Esophagus (tissue), 2 donors: ENCODE results near the gene FASN. TPM values are rescaled to one million over a fixed set of nuclear protein-coding genes. Genes with fewer than 3 reads are reported as not detected.

Experiments
- H3K27ac ChIP-seq, 2 donors: one replicate each; pipeline ENCODE4 v1.5.1; 2013; ENCODE audit warnings: low read depth in 2 of 2, mild to moderate bottlenecking in 2 of 2, inconsistent platforms in 1 of 2, low read length in 1 of 2, moderate library complexity in 1 of 2
- H3K27me3 ChIP-seq, 2 donors: one replicate each; pipeline ENCODE4 v1.6.1; 2013; ENCODE audit warnings: low read length in 2 of 2, control low read depth in 1 of 2, mild to moderate bottlenecking in 1 of 2; ENCODE audit not compliant: insufficient read depth in 2 of 2, control insufficient read depth in 1 of 2
- H3K36me3 ChIP-seq, 2 donors: one replicate each; pipeline ENCODE4 v1.6.1; 2013; ENCODE audit warnings: low read length in 1 of 2; ENCODE audit not compliant: control insufficient read depth in 2 of 2, insufficient read depth in 2 of 2
- H3K4me1 ChIP-seq, 2 donors: one replicate each; pipeline ENCODE4 v1.6.1; 2013; ENCODE audit warnings: low read length in 1 of 2; ENCODE audit not compliant: control insufficient read depth in 2 of 2, insufficient read depth in 2 of 2
- H3K4me3 ChIP-seq, 2 donors: one replicate each; pipeline ENCODE4 v1.5.1; 2013; ENCODE audit warnings: low read length in 2 of 2, mild to moderate bottlenecking in 2 of 2, low read depth in 1 of 2, moderate library complexity in 1 of 2
- H3K9me3 ChIP-seq, 2 donors: one replicate each; pipeline ENCODE4 v1.6.1; 2013; ENCODE audit warnings: mild to moderate bottlenecking in 2 of 2, low read depth in 1 of 2, low read length in 1 of 2, moderate library complexity in 1 of 2; ENCODE audit not compliant: control insufficient read depth in 2 of 2, insufficient read depth in 1 of 2
- WGBS, 2 donors: extraction: QIAGEN DNeasy Blood & Tissue Kit; methylation state at CpG; one replicate each; pipeline ENCODE4 v1.1.7; 2013; 5-methylcytosine and 5-hydroxymethylcytosine counted together
- polyA plus RNA-seq, 2 donors: library from polyadenylated mRNA; stranded (reverse); fragments of 200-250 nt; gene quantifications; one replicate each; pipeline ENCODE4 v1.2.3, GENCODE V29; 2013
- donor health status: healthy with polysubstance abuse.
- donor health status: Bipolar disorder and iron deficiency.

Gene FASN
- polyA plus RNA-seq, 2 donors: 92.2 to 95.9 TPM

DNA sequence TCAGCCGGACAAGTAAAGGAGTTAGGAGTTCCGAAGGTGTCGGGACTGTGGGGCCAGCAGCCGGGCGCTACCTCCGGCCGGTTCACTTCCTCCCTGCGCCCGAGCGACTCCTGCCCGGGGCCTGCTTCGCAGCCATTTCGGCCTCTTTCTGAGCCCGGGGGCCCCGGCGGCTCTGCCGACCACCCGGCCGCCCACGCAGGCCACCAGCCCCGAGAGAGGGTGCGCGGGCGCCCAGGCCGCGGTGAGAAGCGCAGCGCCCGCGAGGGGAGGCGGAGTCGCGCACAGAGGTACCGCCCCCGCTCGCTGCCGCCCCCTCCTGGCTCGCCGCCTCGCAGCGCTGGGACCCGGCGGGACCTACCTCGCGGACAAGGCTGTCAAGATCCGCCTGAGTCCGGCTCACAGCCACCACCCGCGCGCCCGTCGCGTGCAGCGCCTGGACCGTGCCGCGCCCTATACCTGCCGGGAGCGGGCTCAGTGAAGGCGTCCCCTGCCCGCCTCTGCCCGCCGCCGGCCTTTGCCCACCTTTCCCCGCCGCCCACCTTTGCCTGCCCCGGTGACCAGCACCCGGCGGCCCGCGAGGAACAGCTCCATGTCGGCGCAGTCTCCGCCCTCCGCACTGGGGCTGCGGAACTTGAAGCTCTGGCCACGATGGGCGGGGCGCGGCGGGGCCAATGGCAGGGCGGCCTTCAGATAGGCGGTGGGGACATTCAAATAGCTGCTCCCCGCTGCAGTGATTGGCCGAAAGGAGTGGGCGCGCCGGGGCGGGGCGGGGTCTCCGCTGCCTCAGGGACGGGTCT lies 60.7 kb downstream of the FASN start, which contains the start of gene DCXR:
TSS of gene DCXR (minus strand) at position 606 of the 797 bp plus-strand sequence. CDS start at position 591, 15 bp downstream.
- no peaks in the 10 kb centered on the region for H3K27me3 ChIP-seq
- H3K4me1 ChIP-seq: peaks cover 10 to 13% of the 10 kb centered on the region in 2 donors
- WGBS, 2 donors: 0 to 1% methylated on average over 71 to 92 of the region's 92 CpGs

DNA sequence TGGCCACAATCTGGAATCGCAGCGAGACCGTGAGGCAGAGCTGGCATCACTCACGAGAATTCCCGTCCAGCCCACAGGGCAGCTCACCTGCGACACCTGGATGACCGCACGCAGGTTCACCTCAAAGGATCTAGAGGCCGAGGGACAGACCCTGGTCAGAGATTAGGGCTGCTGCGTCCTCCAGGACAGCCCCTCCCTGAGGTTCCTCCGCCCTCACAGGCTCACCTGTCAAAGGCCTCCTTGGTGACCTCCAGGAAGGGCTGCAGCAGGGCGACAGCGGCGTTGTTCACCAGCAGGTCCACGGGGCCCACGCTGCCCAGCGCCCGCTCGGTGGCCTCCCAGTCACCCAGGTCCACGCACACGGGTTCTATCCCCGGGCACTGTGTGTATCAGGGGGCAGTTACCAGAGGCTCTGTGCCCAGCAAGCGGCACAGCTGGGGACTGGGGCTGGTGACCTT lies 61.4 kb downstream of the FASN start:
- H3K4me1 ChIP-seq: peaks cover 13 to 18% of the 10 kb centered on the region in 2 donors
- no peaks in the 10 kb centered on the region for H3K9me3 ChIP-seq
- H3K4me3 ChIP-seq: peak overlapping the region; percentile 48 to 61
- no peaks in the 10 kb centered on the region for H3K27me3 ChIP-seq
- 18 to 29% methylated on average over 21 to 23 of the region's 23 CpGs for WGBS, 2 donors
- H3K36me3 ChIP-seq: peaks cover 3% of the 10 kb centered on the region in 2 donors
- H3K27ac ChIP-seq: peak overlapping the region; percentile 91 to 93

More for the DNA sequence above, 60.7 kb downstream of the FASN start, which contains the start of gene DCXR:
- H3K36me3 ChIP-seq: peaks cover 3% of the 10 kb centered on the region in 2 donors
- H3K27ac ChIP-seq: peak within 1 kb of the TSS; percentile 91 to 93
- peak within 1 kb of the TSS; percentile 48 to 61 for H3K4me3 ChIP-seq
- no peaks in the 10 kb centered on the region for H3K9me3 ChIP-seq

DNA sequence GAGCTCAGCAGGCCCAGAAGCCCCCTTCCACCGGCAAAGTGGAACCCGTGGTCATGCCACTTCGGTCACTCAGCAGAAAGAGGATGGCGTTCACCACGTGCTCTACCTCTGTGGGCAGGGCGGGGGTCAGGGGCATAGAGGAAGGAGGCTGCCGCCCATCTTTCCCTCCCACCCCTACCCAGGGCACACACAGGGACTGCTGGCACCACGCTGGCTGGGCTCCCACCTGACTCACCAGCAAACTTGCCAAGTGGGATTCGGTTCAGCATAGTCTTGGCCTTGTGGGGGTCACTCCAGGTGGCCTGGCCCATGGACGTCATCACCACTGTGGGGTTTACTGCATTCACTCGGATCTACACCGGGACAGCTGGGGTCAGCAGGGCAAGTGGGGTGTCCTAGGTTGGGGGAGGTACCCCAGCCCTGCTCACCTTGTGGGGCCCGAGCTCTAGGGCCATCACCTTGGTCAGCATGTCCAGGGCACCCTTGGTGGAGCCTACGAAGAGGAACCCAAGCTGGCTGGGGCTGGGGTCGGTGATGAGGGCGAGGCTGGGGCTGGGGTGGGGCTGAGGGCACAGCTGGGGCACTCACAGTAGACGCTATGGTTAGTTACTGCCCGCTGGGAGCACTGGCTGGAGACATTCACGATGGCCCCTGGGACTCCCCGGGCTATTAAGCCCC lies 61.9 kb downstream of the FASN start:
- H3K27me3 ChIP-seq: no peaks in the 10 kb centered on the region
- H3K4me3 ChIP-seq: peak overlapping the region; percentile 48 to 61
- 80 to 81% methylated on average over 20 of the region's 20 CpGs for WGBS, 2 donors
- peaks cover 3% of the 10 kb centered on the region in 2 donors for H3K36me3 ChIP-seq
- H3K4me1 ChIP-seq: peaks cover 13 to 18% of the 10 kb centered on the region in 2 donors
- H3K27ac ChIP-seq: no peak overlapping the region
- H3K9me3 ChIP-seq: no peaks in the 10 kb centered on the region

- Histone ChIP-seq H3K36me3 (peaks cover 3% of the 10 kb centered on the region in 2 donors), H3K27ac (no peak overlapping the region), H3K4me1 (peaks cover 13 to 18% of the 10 kb centered on the region in 2 donors), H3K4me3 (no peak overlapping the region), H3K9me3 (no peaks in the 10 kb centered on the region), H3K27me3 (no peaks in the 10 kb centered on the region)
- WGBS, 2 donors: 93% methylated on average over 8 of the region's 8 CpGs
These were observed 62.5 kb downstream of the FASN start for GRCh38 chr17:82035488-82035887.

DNA sequence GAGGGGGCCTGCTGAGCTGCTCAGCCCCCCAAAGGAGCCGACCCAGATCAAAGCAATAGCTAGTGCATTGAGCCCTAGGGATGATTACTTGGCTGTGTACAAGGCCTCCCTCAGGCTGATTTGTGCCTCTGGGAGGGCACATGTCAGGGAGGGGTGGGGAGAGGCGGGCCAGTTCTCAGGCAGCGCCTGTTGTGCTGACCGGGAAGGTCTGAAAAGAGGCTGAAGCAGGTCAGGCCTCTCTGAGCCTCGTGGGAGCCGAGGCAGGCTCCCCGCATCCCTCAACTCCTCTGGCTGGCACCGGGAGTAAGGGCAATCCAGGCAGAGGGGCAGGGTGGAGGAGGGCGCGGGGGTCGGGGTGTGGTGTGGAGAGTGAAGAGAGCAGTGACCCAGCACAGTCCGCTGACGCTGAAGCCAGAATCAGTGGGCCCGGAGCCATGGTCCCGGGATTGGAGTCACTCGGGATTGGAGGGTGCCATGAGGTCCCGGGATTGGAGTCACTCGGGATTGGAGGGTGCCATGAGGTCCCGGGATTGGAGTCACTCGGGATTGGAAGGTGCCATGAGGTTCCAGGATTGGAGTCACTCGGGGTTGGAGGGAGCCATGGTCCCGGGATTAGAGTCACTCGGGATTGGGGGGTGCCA lies 63.5 kb downstream of the FASN start:
- Histone ChIP-seq H3K27me3 (no peaks in the 10 kb centered on the region), H3K9me3 (no peaks in the 10 kb centered on the region), H3K4me1 (peaks cover 17 to 26% of the 10 kb centered on the region in 2 donors), H3K4me3 (no peak overlapping the region), H3K36me3 (peaks cover 3 to 5% of the 10 kb centered on the region in 2 donors), H3K27ac (no peak overlapping the region)
- WGBS, 2 donors: 81 to 84% methylated on average over 23 of the region's 23 CpGs

- H3K4me1 ChIP-seq: peaks cover 17 to 26% of the 10 kb centered on the region in 2 donors
- H3K9me3 ChIP-seq: no peaks in the 10 kb centered on the region
- H3K4me3 ChIP-seq: no peak overlapping the region
- H3K36me3 ChIP-seq: peaks cover 3 to 12% of the 10 kb centered on the region in 2 donors
- no peak overlapping the region for H3K27ac ChIP-seq
- H3K27me3 ChIP-seq: no peaks in the 10 kb centered on the region
- WGBS, 2 donors: 73 to 76% methylated on average over 37 to 38 of the region's 38 CpGs
These were observed 64.5 kb downstream of the FASN start for GRCh38 chr17:82033359-82034085.

DNA sequence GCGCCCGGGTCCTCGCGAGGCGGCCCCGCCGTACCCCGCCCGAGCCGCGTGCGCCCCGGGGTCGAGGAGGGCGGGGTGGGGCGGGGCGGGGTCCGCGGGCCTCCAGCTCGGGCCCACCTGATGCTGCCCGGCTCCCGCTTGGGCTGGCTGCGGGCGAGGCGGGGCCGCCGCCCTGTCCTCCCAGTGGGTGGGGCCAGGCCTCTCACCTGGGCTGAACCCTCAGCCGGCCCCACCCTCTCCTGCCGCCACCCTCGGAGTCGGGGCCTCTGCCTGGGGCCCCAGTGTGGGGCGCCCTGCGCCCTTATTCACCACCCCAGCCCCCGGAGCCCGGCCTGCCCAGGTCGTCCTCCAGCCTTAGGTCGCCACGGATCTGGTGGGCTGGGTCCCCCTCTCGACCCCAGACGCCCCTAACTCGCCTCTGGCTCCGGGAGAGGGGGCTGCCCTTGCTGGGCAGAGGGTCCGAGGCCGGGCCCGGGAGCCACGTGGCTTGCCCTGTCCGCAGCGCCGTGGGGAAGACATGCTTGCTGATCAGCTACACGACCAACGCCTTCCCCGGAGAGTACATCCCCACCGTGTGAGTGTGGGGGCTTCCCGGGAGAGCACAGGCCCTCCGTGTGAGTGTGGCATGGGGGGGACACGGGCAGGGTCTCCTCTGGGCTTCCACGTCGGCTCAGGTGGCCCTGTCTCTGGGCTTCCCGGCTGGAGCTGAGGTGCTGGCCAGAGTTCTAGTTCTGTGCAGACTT lies 66.0 kb downstream of the FASN start:
- H3K27ac ChIP-seq: no peak overlapping the region
- H3K4me3 ChIP-seq: peak overlapping the region; percentile 14 to 38
- peaks cover 17 to 26% of the 10 kb centered on the region in 2 donors for H3K4me1 ChIP-seq
- H3K36me3 ChIP-seq: peaks cover 3 to 12% of the 10 kb centered on the region in 2 donors
- H3K27me3 ChIP-seq: no peaks in the 10 kb centered on the region
- H3K9me3 ChIP-seq: no peaks in the 10 kb centered on the region
- 9 to 12% methylated on average over 39 to 59 of the region's 59 CpGs for WGBS, 2 donors

GRCh38 chr17:82031303-82031884 lies 66.6 kb downstream of the FASN start, which contains the start of gene RAC3:
TSS of gene RAC3 (plus strand) at chr17:82031678. CDS start at chr17:82031762, 84 bp downstream.
- H3K4me1 ChIP-seq: peaks cover 13 to 22% of the 10 kb centered on the region in 2 donors
- peaks cover 3 to 14% of the 10 kb centered on the region in 2 donors for H3K36me3 ChIP-seq
- H3K4me3 ChIP-seq: peak within 1 kb of the TSS; percentile 38 to 47
- 1 to 2% methylated on average over 15 to 96 of the region's 96 CpGs for WGBS, 2 donors
- no peaks in the 10 kb centered on the region for H3K9me3 ChIP-seq
- H3K27me3 ChIP-seq: no peaks in the 10 kb centered on the region
- peak within 1 kb of the TSS; percentile 61 to 84 for H3K27ac ChIP-seq
